ENCODE measurements around the gene YTHDC1. TPM values are rescaled to one million over a fixed set of nuclear protein-coding genes. Genes with fewer than 3 reads are reported as not detected.

Gene YTHDC1
- total RNA-seq, 1 donor from 2014 or later: 77.1 TPM

GRCh38 chr4:68360231-68360968, 10.5 kb upstream of the YTHDC1 start:
- intact Hi-C loops (cut with micrococcal nuclease): no loop called here

DNA sequence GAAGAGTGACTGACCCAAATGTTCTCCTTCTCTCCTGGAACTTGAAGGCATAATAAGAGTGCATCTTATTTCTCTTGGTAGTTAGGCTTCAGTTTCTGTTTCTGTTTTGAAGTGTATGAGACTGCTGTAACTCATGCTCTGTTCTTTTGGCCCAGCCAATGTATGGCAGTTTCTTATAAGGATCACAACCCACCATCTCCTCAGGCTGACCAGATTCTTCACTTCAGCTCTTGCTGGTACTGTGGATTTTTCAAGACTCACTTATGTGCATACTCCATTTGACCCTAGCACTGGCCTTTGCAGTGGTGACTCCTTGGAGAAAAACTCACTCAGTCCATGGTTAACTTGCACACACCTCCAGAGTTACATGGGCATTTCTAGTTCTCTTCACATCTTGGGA, 9.6 kb upstream of the YTHDC1 start:
- intact Hi-C loops (cut with micrococcal nuclease): no loop called here

- intact Hi-C loops (cut with micrococcal nuclease): no loop called here
Measured at GRCh38 chr4:68358988-68359387, 9.1 kb upstream of the YTHDC1 start.

GRCh38 chr4:68352791-68353190, 2.9 kb upstream of the YTHDC1 start:
- intact Hi-C loops (cut with micrococcal nuclease): no loop called here

DNA sequence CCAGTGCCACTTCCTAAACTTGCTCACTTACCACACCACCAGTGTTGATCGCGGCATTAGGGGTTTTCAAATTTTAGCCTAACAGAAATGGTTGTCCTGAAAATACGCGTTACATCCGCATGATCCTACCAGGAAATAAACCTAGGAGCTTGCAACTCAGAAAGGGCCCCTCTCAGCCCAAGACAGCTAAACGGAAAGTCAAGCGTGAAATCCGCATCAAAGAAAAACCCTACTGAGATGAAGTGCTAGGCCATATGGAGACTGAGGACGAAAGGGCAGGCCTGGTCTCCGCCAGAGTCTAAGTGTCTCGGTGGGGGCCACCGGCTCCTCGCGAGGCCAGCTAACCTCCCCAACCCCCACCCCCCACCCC, 626 bp downstream of the YTHDC1 start:
- intact Hi-C loops (cut with micrococcal nuclease): loop anchor here (2.0 to 10.0 kb wide), 3 partner anchors 14 to 804 kb away; partner anchors contain the start of gene CENPC

GRCh38 chr4:68348577-68348976, 1.3 kb downstream of the YTHDC1 start:
- intact Hi-C loops (cut with micrococcal nuclease): loop anchor here (2.0 to 10.0 kb wide), 3 partner anchors 14 to 804 kb away; partner anchors contain the start of gene CENPC

- intact Hi-C loops (cut with micrococcal nuclease): loop anchor here (2.0 to 10.0 kb wide), 3 partner anchors 13 to 803 kb away; partner anchors contain the start of gene CENPC
Measured at GRCh38 chr4:68347845-68348244, 2.0 kb downstream of the YTHDC1 start.

- intact Hi-C loops (cut with micrococcal nuclease): loop anchor here (5.0 to 10.0 kb wide), 2 partner anchors 34 to 802 kb away; partner anchors contain the start of gene CENPC
Measured at GRCh38 chr4:68346461-68346860, 3.4 kb downstream of the YTHDC1 start.

GRCh38 chr4:68344785-68345184, 5.1 kb downstream of the YTHDC1 start:
- intact Hi-C loops (cut with micrococcal nuclease): loop anchor here (5.0 to 10.0 kb wide), 3 partner anchors 32 to 800 kb away; partner anchors contain the start of gene CENPC

DNA sequence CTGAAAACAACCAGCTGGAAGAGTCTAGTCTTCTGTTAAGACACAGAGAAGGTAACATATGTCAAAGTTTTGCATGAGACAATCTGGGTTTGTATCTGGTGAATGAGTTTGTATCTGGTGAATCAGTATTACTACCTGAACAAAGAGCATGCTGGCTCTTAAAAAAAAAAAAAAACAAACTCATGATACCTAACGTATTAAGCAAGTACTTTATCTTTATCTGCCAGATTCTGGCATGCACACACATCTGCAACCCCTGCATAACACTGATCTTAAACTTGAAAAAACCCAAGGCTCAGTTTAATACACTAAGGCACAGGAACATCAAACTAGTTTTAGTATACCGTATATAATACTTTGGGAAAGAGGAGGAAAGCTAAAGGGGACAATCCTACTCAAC, 5.8 kb downstream of the YTHDC1 start:
- intact Hi-C loops (cut with micrococcal nuclease): loop anchor here (5.0 to 10.0 kb wide), 2 partner anchors 33 to 799 kb away; partner anchors contain the start of gene CENPC

GRCh38 chr4:68342134-68342533, 7.8 kb downstream of the YTHDC1 start:
- intact Hi-C loops (cut with micrococcal nuclease): loop anchor here (5.0 to 10.0 kb wide), 2 partner anchors 35 to 797 kb away; partner anchors contain the start of gene CENPC

GRCh38 chr4:68338625-68339024, 11.3 kb downstream of the YTHDC1 start:
- intact Hi-C loops (cut with micrococcal nuclease): no loop called here

DNA sequence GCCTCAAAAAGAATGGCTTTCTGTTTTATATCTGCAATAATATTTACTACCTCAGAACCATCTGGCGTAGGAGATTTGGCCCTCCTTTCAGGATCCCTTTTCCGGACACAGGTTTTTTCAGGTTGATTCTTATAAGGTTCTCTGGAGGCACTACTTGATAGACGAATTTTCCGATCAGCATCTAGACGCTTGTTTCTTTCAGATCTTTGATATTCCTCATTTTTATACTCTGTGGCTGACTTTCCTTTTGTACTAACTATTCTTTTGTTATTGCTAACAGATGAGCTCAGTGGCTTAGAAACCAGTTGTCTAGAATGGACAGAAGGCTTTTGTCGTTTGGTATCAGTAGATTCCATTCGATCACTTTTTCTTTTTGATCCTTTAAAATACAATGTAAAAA, 12.4 kb downstream of the YTHDC1 start:
- intact Hi-C loops (cut with micrococcal nuclease): no loop called here

DNA sequence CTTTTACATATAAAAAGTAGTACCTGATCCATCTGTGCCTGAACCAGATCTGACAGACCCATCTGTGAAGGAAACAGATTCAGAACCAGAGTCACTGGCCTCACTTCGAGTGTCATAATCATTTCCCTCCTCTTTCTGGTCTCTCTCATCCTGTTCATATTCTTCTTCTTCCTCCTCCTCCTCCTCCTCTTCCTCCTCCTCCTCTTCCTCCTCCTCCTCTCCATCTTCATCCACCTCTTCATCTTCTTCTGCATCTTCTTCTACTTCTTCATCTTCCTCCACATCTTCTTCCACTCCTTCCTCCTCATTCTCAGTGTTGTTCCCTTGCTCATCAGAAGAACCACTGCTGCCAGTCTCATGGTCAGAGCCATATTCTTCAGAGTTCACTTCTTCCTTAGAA, 12.9 kb downstream of the YTHDC1 start:
- intact Hi-C loops (cut with micrococcal nuclease): no loop called here

DNA sequence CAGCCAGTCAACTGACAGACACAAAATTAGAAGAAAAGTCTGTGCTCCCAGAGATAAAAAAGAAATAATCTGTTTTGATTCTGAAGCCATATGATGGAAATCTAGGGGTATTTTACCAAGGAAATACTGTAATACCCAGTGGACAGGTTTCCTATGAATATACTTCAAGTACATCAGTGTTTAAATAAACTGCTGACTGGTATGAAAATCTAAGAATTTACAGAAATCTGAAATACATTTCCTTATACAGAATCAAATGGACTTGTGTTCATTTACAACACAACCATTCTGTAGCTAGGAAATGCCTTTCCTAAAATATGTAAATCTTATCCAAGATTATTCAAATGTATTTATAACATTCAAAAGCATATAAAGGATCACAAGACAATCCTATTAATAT, 13.4 kb downstream of the YTHDC1 start:
- intact Hi-C loops (cut with micrococcal nuclease): no loop called here

DNA sequence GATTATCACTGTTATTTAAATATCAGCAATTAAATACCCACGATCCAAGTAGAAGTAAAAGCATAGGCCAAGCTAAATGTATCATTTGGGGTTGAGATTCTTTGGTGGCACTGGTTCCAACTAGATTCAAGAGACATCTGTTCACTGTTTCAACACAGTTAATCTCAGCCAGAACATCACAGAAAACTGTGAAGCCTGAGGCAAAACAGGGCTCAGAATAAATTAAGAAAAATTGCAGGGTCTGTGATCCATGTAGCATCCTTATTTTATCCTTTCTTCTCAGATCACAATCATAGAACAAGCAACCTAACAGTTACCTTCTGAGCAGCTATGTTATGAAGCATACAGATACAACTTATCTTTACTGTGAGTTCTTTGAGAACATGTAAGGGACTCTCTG, 23.7 kb downstream of the YTHDC1 start:
- intact Hi-C loops (cut with micrococcal nuclease): no loop called here

- intact Hi-C loops (cut with micrococcal nuclease): no loop called here
Measured at GRCh38 chr4:68324519-68325262, 25.2 kb downstream of the YTHDC1 start.

DNA sequence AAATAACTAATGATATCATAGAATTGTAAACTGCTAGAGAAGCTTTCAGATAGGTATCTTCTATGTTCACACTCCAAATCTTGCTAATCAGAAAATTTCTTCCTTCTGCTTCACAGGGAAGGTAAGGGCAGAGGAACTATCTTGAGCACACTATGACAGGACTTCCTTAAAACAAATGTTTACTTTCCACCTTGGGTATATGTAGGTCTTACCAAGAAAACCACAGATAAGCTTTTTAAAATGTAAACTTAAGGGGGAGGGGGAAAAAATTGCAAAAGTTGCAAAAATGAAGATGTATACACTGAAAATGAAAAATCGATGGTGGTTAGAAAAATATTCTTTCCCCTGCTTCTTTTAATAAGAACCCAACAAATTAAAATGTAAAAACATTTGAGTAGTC, 30.9 kb downstream of the YTHDC1 start:
- intact Hi-C loops (cut with micrococcal nuclease): no loop called here

DNA sequence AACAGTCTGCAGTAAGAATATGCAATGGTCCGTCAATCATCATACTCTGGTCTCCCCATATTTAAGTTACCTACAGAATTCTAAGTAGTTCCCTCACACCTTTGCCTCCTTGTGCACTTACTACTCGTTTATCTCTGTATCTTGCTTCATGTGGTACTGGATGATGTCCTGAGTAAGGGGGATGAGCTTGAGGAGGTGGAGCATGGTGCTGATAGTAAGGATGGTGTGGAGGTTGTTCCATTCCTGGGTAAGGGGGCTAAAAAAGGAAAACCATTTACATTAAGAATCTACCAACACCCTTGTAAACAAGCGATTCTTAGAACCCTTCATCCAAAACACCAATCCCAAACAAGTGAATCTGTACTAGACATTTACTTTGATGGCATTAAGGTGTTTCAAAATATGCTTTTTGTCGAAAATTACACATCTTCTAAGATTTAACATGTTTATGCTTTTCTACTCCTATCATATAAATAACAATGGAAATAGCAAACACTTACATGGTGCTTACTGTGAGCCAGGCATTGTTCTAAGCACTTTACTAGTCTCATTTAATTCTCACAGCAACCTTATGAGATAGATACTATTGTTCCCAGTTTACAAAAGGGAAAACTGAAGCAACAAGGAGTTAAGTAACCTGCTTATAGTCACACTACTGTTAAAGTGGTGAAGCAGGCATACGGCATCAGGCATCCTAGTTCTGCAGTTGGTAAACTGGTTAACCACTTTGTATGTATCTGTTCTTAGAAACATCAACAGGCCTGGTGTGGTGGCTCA, 33.5 kb downstream of the YTHDC1 start:
- intact Hi-C loops (cut with micrococcal nuclease): no loop called here

- intact Hi-C loops (cut with micrococcal nuclease): loop anchor here (5.0 kb wide), 1 partner anchor 37 kb away; no protein-coding TSS in a partner anchor
Measured at GRCh38 chr4:68310651-68311247, 39.1 kb downstream of the YTHDC1 start.

GRCh38 chr4:68304731-68305130, 45.2 kb downstream of the YTHDC1 start:
- intact Hi-C loops (cut with micrococcal nuclease): no loop called here

Data from T-helper 2 cell treated with Interferon-gamma antibody and Interleukin-4, amounts not matched to agents 100 ng/mL and 5 ng/mL, for 36 hours (primary cell).